HG03060 (cell line): ENCODE data around the gene SLC38A2.

Experiments used
- ATAC-seq: cut with Tn5 transposase; IDR thresholded peaks from one replicate; pipeline ENCODE4 v1.9.1; 2021; ENCODE audit warnings: low read depth, moderate number of reproducible peaks; ENCODE audit not compliant: unreplicated experiment

Gene SLC38A2

GRCh38 chr12:46363582-46364299, 8.8 kb downstream of the SLC38A2 start:
- no peak for ATAC-seq

- no peak for ATAC-seq
Measured at GRCh38 chr12:46362895-46363581, 9.5 kb downstream of the SLC38A2 start.

- ATAC-seq, result no peak
Measured at GRCh38 chr12:46361667-46362034, 10.9 kb downstream of the SLC38A2 start.

- ATAC-seq, result peak; percentile 53
Measured at GRCh38 chr12:46360908-46361666, 11.5 kb downstream of the SLC38A2 start.

- ATAC-seq, result no peak
Measured at GRCh38 chr12:46360370-46360769, 12.2 kb downstream of the SLC38A2 start.

- no peak for ATAC-seq
Measured at GRCh38 chr12:46359667-46360280, 12.8 kb downstream of the SLC38A2 start.

GRCh38 chr12:46358791-46359666, 13.5 kb downstream of the SLC38A2 start:
- ATAC-seq, result no peak

GRCh38 chr12:46358325-46358700, 14.3 kb downstream of the SLC38A2 start:
- ATAC-seq, result no peak

GRCh38 chr12:46357438-46358324, 14.9 kb downstream of the SLC38A2 start:
- ATAC-seq, result no peak

GRCh38 chr12:46356655-46357437, 15.7 kb downstream of the SLC38A2 start:
- no peak for ATAC-seq

GRCh38 chr12:46354802-46355199, 17.8 kb downstream of the SLC38A2 start:
- no peak for ATAC-seq

- ATAC-seq, result no peak
Measured at GRCh38 chr12:46354111-46354801, 18.3 kb downstream of the SLC38A2 start.

- ATAC-seq, result no peak
Measured at GRCh38 chr12:46351886-46352650, 20.5 kb downstream of the SLC38A2 start.

- ATAC-seq, result no peak
Measured at GRCh38 chr12:46351138-46351537, 21.4 kb downstream of the SLC38A2 start.

GRCh38 chr12:46349253-46349652, 23.3 kb downstream of the SLC38A2 start:
- no peak for ATAC-seq

- ATAC-seq, result no peak
Measured at GRCh38 chr12:46343118-46343852, 29.3 kb downstream of the SLC38A2 start.
